AG09309 (cell line): ENCODE results near the gene SLC44A4.

Experiments
- DNase-seq: peaks from one replicate; pipeline ENCODE4 v3.0.0-alpha.2; 2010; ENCODE audit warnings: low read depth
- H3K4me3 ChIP-seq: 2 replicates; pipeline ENCODE4 v1.5.1; 2011; ENCODE audit warnings: mild to moderate bottlenecking, low read depth, low read length, moderate library complexity; ENCODE audit not compliant: control insufficient read depth
- CTCF ChIP-seq: IDR thresholded peaks from 2 replicates; pipeline ENCODE4 v1.5.1; 2011; ENCODE audit warnings: mild to moderate bottlenecking, low read depth, low read length, inconsistent platforms; ENCODE audit not compliant: insufficient read depth, control insufficient read depth; ENCODE audit errors: missing control alignments

SLC44A4 gene

GRCh38 chr6:31880616-31881015, 1.8 kb upstream of the SLC44A4 start:
- TF ChIP-seq CTCF: no peak
- H3K4me3 ChIP-seq: no peak overlapping the region
- DNase-seq: no peak

GRCh38 chr6:31879901-31880300, 1.1 kb upstream of the SLC44A4 start:
- no peak for TF ChIP-seq CTCF
- H3K4me3 ChIP-seq: no peak overlapping the region
- no peak for DNase-seq

- H3K4me3 ChIP-seq: no peak overlapping the region
- TF ChIP-seq CTCF: no peak
- DNase-seq: no peak
These were observed 346 bp upstream of the SLC44A4 start for GRCh38 chr6:31879143-31879542.

GRCh38 chr6:31878222-31878621, 575 bp downstream of the SLC44A4 start:
- no peak for TF ChIP-seq CTCF
- no peak overlapping the region for H3K4me3 ChIP-seq
- DNase-seq: no peak

- no peak for TF ChIP-seq CTCF
- no peak overlapping the region for H3K4me3 ChIP-seq
- no peak for DNase-seq
These were observed 1.1 kb downstream of the SLC44A4 start for GRCh38 chr6:31877651-31878161.

GRCh38 chr6:31877125-31877650, 1.6 kb downstream of the SLC44A4 start:
- DNase-seq: no peak
- no peak for TF ChIP-seq CTCF
- no peak overlapping the region for H3K4me3 ChIP-seq

- no peak for TF ChIP-seq CTCF
- H3K4me3 ChIP-seq: no peak overlapping the region
- no peak for DNase-seq
These were observed 2.4 kb downstream of the SLC44A4 start for GRCh38 chr6:31876357-31876756.
